Stimulated activated CD4-positive, alpha-beta T cell treated with anti-CD3 and anti-CD28 coated beads, Interleukin-4, amount 100 ng/mL, for 48 hours (primary cell): ENCODE measurements around the gene APCDD1.
"Not testable (repeated sequence)": the region's sequence is repeated elsewhere in the genome, so short reads cannot be mapped to it uniquely, and the experiment has no call there.

Experiments
- DNase-seq, 2 donors: peaks; one replicate each; pipeline ENCODE4 v3.0.0-alpha.2; 2020; ENCODE audit warnings: low read depth in 2 of 2

APCDD1 gene

DNA sequence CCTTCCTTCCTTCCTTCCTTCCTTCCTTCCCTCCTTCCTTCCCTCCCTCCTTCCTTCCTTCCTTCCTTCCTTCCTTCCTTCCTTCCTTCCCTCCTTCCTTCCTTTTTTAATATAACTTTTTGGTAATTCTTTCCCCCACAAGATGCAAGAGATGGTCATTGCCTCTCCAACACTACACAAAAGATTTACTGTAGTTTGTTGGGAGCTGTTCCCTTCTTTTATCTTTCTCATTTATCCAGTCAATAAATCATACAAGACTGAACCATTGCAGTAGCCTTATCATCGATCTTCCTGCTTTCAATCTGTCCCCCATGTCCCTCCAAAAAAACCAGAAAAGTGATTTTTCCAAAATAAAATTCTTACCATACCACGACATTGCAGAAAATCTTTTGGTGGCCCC is 8.2 kb downstream of the APCDD1 start:
- DNase-seq = no peak

DNA sequence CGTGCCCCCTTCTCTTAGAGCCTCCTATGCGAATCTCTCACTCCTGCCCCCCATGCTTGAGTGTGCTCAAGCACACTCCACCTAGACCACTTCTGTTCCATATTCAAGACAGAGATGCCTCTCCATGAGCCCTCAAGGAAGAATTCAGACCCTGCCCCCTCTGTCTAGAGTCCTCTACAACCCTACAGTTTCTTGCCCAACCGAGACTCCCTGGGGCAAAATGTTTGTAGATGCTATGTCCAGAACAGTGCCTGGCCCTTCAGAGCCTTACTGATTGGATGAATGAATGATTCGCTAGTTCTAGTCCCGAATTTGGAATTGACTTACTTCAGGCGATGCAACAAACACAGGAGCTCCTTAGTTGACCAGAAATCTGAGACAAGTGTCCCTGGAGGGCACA is 8.7 kb downstream of the APCDD1 start:
- no peak for DNase-seq

DNA sequence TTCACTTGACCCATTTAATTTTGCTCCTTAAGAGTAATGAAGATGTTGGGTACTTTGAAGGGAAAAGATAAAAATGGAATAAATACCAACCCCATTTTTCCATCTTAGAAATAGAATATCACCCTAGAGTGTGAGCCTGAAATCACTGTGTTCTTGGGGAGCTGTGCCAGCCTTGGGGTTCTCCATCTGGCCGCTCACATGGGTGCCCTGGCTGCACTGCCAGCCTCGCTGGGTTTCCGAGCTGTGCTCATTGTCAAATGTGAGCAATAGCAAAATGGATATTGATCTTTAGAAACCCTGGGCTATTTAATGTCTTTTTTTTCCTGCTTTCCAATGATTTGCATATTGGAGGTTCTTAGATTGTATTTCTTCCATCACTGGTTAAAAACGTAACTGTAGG is 9.3 kb downstream of the APCDD1 start:
- no peak for DNase-seq

DNA sequence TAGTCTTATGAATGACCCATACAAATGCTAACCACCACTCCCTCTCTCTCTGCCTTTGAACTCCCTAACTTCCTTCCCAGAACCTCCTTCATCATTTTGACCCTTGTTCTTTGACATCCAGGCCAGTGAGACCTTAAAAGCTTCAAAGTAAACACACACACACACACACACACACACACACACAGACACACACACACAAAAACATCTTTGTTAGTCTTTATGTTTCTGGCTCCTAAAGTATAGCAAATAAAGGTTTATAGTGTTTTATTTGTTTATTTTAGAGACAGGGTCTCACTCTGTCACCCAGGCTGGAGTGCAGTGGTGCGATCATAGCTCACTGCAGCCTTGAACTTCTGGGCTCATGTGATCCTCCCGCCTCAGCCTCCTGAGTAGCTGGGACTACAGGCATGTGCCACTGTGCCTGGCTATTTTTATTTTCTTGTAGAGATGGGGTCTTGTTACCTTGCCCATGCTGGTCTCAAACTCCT is 9.8 kb downstream of the APCDD1 start:
- DNase-seq = not testable (repeated sequence)

DNA sequence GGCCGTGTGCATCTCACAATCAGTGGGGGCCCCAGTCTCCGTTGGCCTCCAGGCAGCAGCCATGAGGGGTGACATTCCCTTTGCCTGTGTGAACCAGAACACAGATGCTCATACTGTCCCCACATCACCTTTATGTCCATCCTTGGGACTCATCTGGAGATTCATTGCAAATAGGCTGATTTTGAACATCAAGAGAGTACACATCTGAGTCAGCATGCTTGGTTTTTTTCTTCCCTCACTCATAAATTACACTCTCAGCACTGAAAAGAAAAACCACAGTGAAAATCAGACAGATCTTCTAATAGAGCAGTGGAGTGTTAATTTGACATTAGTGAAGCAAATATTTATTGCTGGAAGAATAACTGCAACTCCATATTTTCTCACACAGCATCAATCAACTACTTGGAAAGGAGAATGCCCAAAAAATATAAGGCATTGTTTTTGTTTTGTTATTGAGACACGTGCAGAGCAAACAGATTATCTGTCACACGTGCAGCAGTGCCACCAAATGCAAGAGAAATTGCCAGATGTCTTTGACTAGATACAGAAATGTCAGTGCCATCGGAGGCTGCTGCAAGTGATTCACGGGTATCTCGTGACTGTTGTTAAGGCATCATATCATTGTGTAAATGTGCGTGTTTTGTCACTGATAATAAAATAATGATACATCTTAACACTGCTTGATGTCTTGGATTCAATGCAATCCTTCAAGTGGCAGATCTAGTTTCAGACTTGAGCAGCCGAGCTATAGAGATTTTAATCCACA is 10.9 kb downstream of the APCDD1 start:
- DNase-seq = no peak

DNA sequence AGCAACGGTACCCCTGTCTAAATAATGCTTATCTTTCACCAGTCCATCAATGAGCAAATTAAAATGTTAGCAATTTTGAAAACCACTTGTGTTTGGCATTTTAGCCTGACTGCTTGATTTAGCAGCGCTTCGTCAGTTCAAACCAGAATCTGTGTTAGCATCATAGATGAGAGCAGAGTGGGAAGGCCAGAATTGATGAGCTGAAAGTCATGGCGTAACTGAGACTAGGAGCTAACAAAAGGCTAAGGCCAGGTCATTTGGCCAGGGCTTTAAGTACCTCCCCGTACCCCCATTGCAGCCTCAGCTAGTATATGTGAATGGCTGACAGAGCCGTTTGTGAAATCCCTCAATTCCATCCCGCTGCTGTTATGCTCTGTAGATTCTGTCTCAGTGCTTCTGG is 16.0 kb downstream of the APCDD1 start:
- no peak for DNase-seq

DNA sequence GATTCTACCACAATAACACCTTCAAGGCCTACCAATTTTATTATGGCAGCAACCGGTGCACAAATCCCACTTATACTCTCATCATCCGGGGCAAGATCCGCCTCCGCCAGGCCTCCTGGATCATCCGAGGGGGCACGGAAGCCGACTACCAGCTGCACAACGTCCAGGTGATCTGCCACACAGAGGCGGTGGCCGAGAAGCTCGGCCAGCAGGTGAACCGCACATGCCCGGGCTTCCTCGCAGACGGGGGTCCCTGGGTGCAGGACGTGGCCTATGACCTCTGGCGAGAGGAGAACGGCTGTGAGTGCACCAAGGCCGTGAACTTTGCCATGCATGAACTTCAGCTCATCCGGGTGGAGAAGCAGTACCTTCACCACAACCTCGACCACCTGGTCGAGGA is 17.1 kb downstream of the APCDD1 start:
- no peak for DNase-seq

DNA sequence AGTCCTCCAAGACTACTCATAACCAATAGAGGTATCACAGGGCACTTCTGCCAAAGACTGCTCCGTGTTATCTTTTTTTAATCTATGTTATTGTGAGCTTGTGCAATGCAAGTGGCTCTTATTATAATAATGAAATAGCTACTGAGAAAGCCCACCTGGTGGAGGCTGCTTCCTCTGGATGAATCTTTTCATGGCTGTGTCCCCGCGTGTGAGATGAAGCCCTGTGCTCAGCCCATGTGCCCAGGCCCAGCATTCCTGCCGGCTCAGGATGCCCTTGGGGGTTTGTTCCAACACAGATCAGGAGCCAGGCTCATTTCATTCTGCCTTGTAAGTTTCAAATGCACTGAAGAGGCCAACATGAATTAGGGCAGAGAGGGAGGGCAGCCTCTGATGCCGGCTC is 18.7 kb downstream of the APCDD1 start:
- no peak for DNase-seq

DNA sequence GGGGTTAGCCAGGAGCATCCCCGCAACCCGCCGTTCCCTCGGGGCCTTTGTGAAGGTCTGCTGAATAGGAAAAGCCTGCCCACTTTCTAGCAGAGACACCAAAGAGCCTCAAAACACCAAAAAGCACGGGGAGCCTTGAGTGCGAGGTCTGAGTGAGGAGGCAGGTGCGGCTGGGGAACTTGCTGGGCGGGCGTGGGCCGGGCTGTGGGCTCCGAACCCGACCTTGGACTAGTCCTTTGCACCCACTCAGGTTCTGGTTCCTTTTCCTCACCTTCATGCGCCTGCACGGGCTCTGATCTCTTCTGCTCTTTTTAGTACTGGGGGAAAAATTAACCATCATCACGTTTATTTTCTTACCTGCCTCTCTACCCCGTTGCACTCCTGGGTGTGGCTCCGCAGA is 19.9 kb downstream of the APCDD1 start:
- DNase-seq = no peak

DNA sequence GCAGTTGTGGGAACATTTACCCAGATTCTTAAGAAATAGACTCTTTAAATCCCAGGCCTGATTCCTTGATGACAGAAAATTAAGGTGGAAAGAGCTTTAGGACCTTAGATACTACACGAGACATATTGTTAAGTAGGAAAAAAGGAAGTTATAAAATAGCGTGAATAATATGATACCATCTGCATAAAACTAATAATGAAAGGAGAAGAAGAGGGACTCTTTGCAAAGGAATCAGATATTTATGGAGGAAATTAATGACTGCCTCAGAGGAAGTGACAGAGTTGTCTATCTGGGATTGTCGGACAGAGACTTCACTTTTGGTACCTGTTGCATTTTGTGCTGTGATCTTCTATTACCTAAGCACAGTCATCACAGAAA is 20.8 kb downstream of the APCDD1 start:
- no peak for DNase-seq

DNA sequence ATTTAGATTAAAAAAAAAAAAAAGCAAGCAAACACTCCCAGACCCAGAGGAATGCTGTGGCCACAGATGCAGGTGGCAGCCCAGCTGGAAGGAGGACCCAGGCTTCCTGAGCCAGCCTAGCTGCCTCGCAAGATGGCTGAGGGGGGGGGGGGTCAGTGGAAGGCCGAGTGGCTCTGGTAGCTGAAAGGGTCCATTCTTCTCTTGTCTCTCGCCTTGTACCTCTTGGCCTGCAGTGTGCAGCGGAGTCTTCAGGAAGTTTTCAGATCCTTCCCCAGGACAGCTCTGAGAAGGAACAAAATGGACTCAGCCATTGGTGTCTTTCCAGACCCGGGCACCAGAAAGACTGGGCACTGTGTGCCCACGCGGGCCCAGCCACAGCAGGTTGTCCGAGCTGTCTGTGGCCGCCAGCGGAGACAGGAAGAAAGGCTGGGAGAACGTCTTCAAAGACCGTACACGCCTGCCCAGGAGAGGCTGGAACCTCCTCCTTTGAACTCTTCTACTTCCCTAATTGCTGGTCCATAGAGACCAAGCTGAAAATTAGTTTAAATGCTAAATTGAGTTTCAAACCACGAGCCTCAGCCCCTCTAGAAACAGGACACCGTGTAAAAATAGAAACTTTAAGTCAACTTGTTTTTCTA is 21.3 kb downstream of the APCDD1 start:
- no peak for DNase-seq

DNA sequence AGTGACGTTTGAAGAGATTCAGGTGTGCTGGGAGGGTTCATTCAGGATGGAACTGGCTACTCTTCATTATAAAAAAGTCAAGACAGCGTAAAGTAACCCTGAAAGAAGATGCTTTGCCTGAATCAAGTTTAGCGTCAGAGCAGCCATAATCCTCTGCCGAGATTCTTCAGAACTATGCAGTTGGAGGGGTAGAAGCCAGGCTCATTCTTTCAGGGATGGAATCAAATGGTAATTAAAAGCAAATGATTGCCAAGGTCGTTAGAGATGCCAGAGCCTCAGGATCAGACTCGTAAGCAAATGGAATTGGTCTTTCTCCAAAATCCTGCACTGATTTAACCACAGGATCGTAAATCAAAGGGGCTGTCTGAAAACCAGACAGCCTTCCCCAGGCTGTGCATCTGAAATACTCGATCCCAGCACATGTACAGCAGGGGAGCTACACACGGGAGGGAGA is 21.9 kb downstream of the APCDD1 start:
- no peak for DNase-seq

DNA sequence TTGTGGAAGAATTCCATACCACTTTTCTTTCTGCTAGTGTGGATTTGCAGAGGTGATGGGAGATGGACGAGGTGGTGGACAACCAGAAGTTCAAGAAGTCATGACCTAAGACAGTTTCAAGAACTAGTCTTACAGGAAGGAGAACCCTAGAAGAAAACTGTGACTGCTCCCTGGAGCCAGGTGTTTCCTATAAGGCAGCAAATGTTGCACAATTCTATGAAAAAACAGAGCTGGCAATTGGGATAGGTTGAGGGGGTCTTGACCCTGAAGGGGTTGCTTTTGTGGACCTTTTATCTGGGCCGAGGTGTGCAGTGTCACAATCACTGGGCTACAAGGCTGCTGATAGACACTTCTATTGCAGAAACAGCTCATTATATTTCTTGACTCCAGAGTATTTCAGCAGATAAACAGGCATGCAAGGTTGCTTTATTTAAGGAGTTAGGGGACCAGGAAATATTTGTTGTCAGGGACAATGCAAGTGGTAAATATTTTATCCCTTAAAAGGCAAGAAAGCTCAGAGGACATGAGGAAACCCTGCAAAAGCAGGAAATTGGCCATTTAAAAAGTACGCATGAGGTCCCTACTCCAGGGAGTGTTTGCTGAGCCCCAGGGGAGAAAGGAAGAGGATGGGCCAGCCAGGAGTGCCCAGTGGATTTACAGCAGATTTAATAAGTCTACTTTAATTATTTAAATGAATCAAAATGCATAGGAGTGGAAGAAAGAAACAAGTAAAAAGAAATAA is 22.9 kb downstream of the APCDD1 start:
- no peak for DNase-seq

DNA sequence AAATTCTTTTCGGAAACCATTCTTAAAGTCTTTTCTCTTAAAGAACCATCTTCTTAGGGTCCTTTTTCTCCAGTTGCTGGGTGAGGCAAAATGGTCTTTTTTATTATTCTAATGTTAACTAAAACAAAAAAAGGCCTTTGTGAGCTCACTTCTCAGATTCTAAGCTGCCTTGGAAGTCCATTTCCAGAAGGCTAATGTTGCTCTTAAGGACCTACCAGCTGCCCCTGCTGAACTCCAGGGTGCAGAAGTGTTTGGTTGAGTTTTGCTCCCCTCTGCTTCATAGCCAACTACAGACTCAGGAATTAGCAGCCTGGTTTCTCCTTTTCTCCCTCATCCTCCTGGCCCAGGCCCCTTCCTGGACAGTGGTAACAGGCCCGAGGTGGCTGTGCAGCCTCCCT is 23.4 kb downstream of the APCDD1 start:
- no peak for DNase-seq

DNA sequence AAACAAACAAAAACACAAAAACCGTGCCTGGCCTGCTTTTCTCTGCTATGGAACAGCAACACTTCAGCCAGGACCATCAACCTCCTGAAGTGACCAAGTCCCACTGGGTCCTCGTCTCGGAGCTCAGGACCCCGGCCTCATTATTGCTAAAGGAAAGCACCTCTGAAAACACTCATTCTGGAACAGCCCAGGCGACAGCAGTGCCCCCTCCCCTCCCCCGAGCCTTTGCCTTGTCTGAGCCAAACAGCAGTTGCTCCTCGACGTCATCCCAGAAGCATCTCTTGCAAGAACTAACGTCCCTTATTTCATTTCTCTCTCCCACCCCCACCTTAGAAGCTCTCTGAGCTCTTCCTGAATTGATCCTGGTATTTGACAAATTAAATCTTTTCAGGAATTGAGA is 27.4 kb downstream of the APCDD1 start:
- DNase-seq = no peak

DNA sequence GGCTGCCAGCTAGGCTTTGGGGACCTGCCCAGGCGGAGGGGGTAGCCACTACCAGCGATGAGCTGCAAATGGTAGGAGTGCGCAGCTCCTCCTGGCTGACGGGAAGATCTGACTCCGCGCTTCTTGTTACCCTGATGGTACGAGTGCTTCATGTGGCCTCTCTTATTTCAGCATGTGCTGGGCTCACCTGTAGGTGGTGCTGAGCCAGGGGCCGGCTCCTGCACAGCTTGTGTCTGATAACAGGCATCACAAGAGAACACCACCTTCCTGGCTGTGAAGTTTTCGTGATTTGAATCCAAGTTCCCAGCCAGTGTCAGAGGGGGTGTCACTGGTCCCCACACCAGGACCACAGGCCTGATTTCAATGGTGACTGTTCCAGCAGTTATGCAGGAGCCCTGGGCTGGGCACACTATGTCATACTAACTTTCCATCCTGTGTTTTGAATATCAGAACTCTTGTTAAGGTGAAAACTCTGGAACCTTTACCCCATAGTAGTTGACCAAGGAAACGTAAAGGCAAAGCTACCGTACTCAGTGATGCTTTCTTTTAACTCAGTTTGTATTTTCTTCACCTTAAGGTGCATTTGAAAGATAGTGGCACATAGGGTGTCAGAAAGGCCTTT is 28.0 kb downstream of the APCDD1 start:
- DNase-seq = no peak

DNA sequence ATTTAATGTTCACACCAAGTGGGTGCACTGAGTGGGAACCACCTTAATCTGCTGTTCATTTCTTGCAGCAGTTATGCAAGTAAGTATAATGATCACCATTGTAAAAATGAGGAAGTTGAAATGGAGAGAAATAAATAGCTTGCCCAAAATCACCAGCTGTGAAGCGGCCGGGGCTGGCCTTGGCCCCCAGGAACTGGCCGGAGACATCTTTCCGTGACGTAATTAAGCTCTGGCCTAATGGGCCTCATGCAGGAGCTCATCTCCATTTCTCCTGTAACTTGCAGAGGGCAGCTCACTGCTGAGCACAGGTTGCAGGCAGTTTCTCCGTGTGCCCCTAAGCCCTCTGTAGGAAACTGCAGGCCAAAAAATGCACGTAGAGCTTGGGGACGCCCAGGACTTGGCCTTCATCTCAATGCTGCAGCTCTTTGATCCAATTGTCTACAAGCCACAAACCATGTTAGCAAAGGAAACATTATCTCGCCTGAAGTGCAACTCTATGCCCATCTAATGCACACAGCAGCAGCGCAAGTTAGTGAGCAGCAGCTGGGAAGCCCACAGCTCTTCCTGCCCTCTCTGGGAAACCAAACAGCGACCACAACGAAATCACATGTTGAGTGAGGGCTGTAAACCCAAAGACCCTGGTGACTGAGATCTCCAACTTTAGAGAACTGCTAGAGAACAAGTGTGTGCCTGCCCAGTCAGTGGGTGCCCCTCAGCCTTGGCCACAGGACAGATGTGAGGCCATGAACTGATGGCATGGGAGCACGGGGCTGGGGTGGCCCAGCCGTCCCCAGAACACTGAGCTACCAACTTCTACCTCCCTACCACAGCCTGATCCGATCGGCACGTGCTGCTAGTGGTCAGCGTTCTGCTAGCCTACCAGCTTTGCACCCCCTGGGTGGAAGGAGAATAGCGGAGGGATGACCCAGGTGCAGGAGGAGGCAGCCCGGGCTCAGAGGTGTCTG is 28.8 kb downstream of the APCDD1 start:
- no peak for DNase-seq

DNA sequence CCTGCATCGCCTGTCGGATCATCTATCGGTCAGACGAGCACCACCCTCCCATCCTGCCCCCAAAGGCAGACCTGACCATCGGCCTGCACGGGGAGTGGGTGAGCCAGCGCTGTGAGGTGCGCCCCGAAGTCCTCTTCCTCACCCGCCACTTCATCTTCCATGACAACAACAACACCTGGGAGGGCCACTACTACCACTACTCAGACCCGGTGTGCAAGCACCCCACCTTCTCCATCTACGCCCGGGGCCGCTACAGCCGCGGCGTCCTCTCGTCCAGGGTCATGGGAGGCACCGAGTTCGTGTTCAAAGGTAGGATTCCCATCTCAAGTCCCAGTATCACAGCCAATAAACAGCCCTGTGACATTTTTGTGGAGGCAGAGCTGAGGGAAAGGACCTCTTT is 31.0 kb downstream of the APCDD1 start:
- DNase-seq = no peak

DNA sequence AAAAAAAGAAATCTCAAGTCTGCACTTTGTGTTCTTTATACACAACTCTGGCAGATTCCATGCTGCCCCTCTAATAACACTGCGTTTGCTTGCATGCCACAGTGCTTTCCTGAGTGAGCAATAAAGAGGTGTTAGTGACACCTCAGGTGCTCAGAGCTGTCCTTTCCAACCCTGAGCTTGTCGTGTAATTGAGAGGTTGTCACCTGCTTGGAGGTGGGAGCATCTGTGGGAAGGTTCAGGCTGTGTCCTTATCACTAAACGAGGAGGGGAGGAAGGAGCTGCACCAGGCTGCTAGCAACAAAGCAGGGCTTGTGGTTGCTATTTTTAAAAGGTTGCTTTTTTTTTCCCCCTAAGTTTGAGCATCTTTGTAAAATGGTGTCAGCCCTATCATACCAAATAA is 31.9 kb downstream of the APCDD1 start:
- DNase-seq = no peak

DNA sequence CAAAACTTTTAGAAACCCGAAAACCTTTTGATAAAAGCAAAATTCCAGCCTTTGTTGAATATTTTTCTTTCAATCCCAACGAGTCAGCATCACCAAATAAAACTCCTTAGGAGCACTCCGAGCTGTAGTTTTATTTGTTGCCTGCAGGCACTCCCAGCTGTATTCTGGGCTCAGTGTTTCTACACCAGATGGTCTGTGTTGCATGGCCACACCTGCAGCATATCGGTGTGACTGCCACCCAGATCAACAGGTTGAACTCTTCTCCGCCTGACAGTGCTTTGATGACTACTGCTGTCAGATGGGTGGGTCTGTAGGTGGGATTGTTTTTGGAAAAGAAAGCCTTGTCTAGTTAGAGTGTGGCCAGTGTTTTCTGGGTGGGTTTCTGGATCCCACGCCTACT is 32.7 kb downstream of the APCDD1 start:
- DNase-seq = no peak

DNA sequence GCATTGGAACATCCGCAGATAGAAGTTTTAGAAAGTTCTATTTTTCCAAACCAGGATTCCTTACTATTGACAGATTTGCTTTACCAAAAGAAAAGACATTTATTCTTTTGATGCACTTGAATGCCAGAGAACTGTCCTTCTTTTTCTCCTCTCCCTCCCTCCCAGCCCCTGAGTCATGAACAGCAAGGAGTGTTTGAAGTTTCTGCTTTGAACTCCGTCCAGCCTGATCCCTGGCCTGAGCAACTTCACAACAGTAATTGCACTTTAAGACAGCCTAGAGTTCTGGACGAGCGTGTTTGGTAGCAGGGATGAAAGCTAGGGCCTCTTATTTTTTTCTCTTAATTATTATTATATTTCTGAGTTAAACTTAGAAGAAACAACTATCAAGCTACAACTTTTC is 33.6 kb downstream of the APCDD1 start:
- no peak for DNase-seq
